ENCODE results near the gene ERICH4. TPM values are rescaled to one million over a fixed set of nuclear protein-coding genes. Genes with fewer than 3 reads are reported as not detected.

The ERICH4 gene
- total and polyA plus RNA-seq, 2 of the 8 experiments (the other 6 are each of a cell fraction or from before 2014, with no cell fraction given): not detected

DNA sequence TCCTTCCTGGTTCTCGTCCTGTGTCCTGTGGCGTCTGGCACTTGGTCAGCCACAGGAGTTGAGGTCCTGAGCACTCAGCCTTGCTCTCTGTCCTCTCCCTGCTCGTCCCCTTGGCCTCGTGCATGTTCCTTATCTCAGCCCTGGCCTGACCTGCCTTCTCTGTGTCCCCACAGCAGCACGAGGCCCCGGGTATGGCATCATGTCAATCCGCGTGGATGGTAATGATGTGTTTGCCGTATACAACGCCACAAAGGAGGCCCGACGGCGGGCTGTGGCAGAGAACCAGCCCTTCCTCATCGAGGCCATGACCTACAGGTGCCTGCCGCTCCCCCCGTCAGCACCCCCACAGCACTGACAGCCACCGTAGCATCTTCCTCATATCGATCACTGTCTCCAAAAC lies 20.5 kb upstream of the ERICH4 start:
- Histone ChIP-seq H3K36me3 (ENCODE audit: control insufficient read depth in 2 of 4, insufficient read depth in 4 of 4, low read length in 3 of 4) (peaks cover 0 to 10% (median 2%) of the 10 kb centered on the region in 4 experiments; a peak in 6 of 8 replicates), H3K9me3 (ENCODE audit: insufficient read depth in 2 of 2, low read depth in 1 of 2, low read length in 1 of 2) (no peaks in the 10 kb centered on the region), H3K9ac (replicated peaks in 1 of 4; ENCODE audit: extremely low read depth in 1 of 4, low read depth in 3 of 4, low read length in 3 of 4) (no peak overlapping the region), H2BK5ac (ENCODE audit: low read depth, low read length) (no peak overlapping the region), H3K4ac (replicated peaks; ENCODE audit: insufficient read length, low read depth, low read length) (no peak overlapping the region), H3K79me1 (ENCODE audit: low read depth, low read length) (no peaks in the 10 kb centered on the region), H2AFZ (ENCODE audit: low read length) (no peak overlapping the region), H3K56ac (replicated peaks; ENCODE audit: insufficient read length, low read depth, low read length) (no peak overlapping the region), H3K23ac (ENCODE audit: insufficient read length) (no peak overlapping the region), H2BK20ac (ENCODE audit: low read length) (no peak overlapping the region), H3K27ac (ENCODE audit: low read depth, low read length) (no peak overlapping the region), H2BK12ac (ENCODE audit: low read depth, low read length) (no peak overlapping the region), H2AK5ac (ENCODE audit: low read depth, low read length) (no peak overlapping the region), H3K4me2 (ENCODE audit: insufficient read depth in 1 of 2, low read depth in 2 of 2, low read length in 2 of 2) (no peak overlapping the region), H2BK15ac (ENCODE audit: low read length) (no peak overlapping the region), H3K4me3 (ENCODE audit: extremely low read depth in 1 of 4, insufficient read depth in 2 of 4, low read depth in 3 of 4, low read length in 4 of 4) (no peak overlapping the region), H4K8ac (ENCODE audit: extremely low read depth, insufficient read depth, low read length) (no peak overlapping the region), H3K23me2 (ENCODE audit: low read depth, low read length) (peaks cover 4% of the 10 kb centered on the region; the same call in 1 of the 2 replicates), H2BK120ac (replicated peaks; ENCODE audit: low read depth, low read length) (no peak overlapping the region), H3K18ac (ENCODE audit: extremely low read depth, low read length) (no peak overlapping the region), H4K91ac (replicated peaks; ENCODE audit: insufficient read length, low read length) (no peak overlapping the region), H3K14ac (ENCODE audit: insufficient read length) (no peak overlapping the region), H4K5ac (ENCODE audit: insufficient read length, low read depth, low read length) (no peak overlapping the region), H4K20me1 (replicated peaks in 1 of 2; ENCODE audit: control insufficient read depth in 1 of 2, insufficient read depth in 2 of 2, low read length in 2 of 2) (no peaks in the 10 kb centered on the region), H3K4me1 (replicated peaks in 1 of 4; ENCODE audit: control insufficient read depth in 3 of 4, insufficient read depth in 4 of 4, low read length in 3 of 4) (peaks cover 0 to 9% (median 0%) of the 10 kb centered on the region in 4 experiments; a peak in 2 of 7 replicates), H3K79me2 (ENCODE audit: control insufficient read depth in 1 of 2, insufficient read depth in 2 of 2, low read length in 2 of 2) (no peaks in the 10 kb centered on the region), H3K27me3 (replicated peaks in 1 of 4; ENCODE audit: control insufficient read depth in 3 of 4, extremely low read depth in 1 of 4, insufficient read depth in 3 of 4, low read length in 3 of 4) (no peaks in the 10 kb centered on the region)
- CTCF ChIA-PET (ENCODE audit: partially characterized antibody): no interaction called here
- FAIRE-seq (no peak), DNase-seq (ENCODE audit: low read depth in 1 of 2, low spot score in 2 of 2) (no peak)
- 90% methylated on average over 14 of the region's 18 CpGs; no CpG with 5 or more reads in 1 of the 2 experiments for WGBS, 2 experiments (ENCODE audit: extremely low coverage in 1 of 2, insufficient coverage in 1 of 2, insufficient read length in 1 of 2, insufficient replicate concordance in 2 of 2, low coverage in 1 of 2, low lambda C conversion rate in 2 of 2, missing lambda C conversion rate in 1 of 2)
- POLR2A ChIA-PET (ENCODE audit: partially characterized antibody): no interaction called here
- TF ChIP-seq TAF1 (IDR thresholded peaks at IDR 0.05; ENCODE audit: low read depth, low read length) (no peak), GABPA (IDR thresholded peaks at IDR 0.05; ENCODE audit: borderline replicate concordance, insufficient read depth, low read length) (no peak), CBX8 (IDR thresholded peaks at IDR 0.05; ENCODE audit: borderline replicate concordance, low read depth, low read length) (no peak), RNF2 (IDR thresholded peaks at IDR 0.05; ENCODE audit: borderline replicate concordance, low read depth, low read length, missing control alignments, poor library complexity, severe bottlenecking) (no peak), BCL11A (IDR thresholded peaks at IDR 0.05; ENCODE audit: low read depth in 2 of 2, low read length in 2 of 2) (no peak), RBBP5 (IDR thresholded peaks at IDR 0.05; ENCODE audit: borderline replicate concordance, low read depth, low read length) (no peak), ATF3 (IDR thresholded peaks at IDR 0.05; ENCODE audit: insufficient read depth, low read depth, low read length) (no peak)
- TF ChIP-seq, protein P1, sequence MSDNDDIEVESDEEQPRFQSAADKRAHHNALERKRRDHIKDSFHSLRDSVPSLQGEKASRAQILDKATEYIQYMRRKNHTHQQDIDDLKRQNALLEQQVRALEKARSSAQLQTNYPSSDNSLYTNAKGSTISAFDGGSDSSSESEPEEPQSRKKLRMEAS (IDR thresholded peaks at IDR 0.05): no peak
- TF ChIP-seq, protein P2, sequence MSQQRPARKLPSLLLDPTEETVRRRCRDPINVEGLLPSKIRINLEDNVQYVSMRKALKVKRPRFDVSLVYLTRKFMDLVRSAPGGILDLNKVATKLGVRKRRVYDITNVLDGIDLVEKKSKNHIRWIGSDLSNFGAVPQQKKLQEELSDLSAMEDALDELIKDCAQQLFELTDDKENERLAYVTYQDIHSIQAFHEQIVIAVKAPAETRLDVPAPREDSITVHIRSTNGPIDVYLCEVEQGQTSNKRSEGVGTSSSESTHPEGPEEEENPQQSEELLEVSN (IDR thresholded peaks at IDR 0.05): no peak
